GM12892 (cell line): Measurements from ENCODE around the gene ZFP36.

Experiments
- DNase-seq: peaks from one replicate; pipeline ENCODE4 v3.0.0; 2011; ENCODE audit not compliant: insufficient read length
- FAIRE-seq: peaks from 2 replicates; lab custom pipeline; 2011; peaks lifted over from hg19 to GRCh38; lab: Jason Lieb, UNC
- POLR2A ChIP-seq: IDR thresholded peaks from 2 replicates; pipeline ENCODE4 v1.6.1; 2011; ENCODE audit warnings: low read depth, low read length, control low read depth
- POLR2AphosphoS5 ChIP-seq: IDR thresholded peaks from 2 replicates; pipeline ENCODE4 v1.6.1; 2011; ENCODE audit warnings: low read depth, low read length, control low read depth
- TAF1 ChIP-seq: IDR thresholded peaks from 2 replicates; pipeline ENCODE4 v1.6.1; 2011; ENCODE audit warnings: low read depth, mild to moderate bottlenecking, control low read depth, low read length, borderline replicate concordance

The ZFP36 gene

GRCh38 chr19:39409208-39410016, 2.8 kb downstream of the ZFP36 start:
- DNase-seq: no peak
- TF ChIP-seq POLR2AphosphoS5 (peak; percentile 97), TAF1 (no peak), POLR2A (peak; percentile 87)
- peak; percentile 70 for FAIRE-seq

GRCh38 chr19:39410017-39410830, 3.6 kb downstream of the ZFP36 start:
- peak; percentile 93 for FAIRE-seq
- DNase-seq: no peak
- TF ChIP-seq POLR2AphosphoS5 (peak; percentile 95), POLR2A (peak; percentile 70; the same call in 1 of the 2 replicates), TAF1 (no peak)

- DNase-seq (no peak), FAIRE-seq (no peak)
- TF ChIP-seq TAF1 (no peak), POLR2A (no peak)
These were observed 4.1 kb downstream of the ZFP36 start for GRCh38 chr19:39410831-39411080.

GRCh38 chr19:39411081-39411831, 4.6 kb downstream of the ZFP36 start:
- no peak for TF ChIP-seq POLR2AphosphoS5
- TF ChIP-seq TAF1: no peak
- TF ChIP-seq POLR2A: peak; percentile 73; the same call in 1 of the 2 replicates
- FAIRE-seq (peak; percentile 85), DNase-seq (no peak)

- FAIRE-seq: peak; percentile 91
- no peak for TF ChIP-seq POLR2A
- TF ChIP-seq POLR2AphosphoS5: no peak
- TF ChIP-seq TAF1: no peak
- DNase-seq: no peak
These were observed 5.1 kb downstream of the ZFP36 start for GRCh38 chr19:39411832-39412099.

GRCh38 chr19:39412100-39412866, 5.6 kb downstream of the ZFP36 start, which contains the start of gene PLEKHG2:
PLEKHG2 (plus strand) TSS chr19:39412669; CDS start chr19:39414087, 1,418 bp downstream.
- FAIRE-seq: peak; percentile 53
- TF ChIP-seq TAF1 (no peak), POLR2A (peak; percentile 85), POLR2AphosphoS5 (peak; percentile 80)
- DNase-seq: peak; percentile 95

- DNase-seq (no peak), FAIRE-seq (no peak)
- TF ChIP-seq TAF1: no peak
- TF ChIP-seq POLR2AphosphoS5: no peak
- no peak for TF ChIP-seq POLR2A
These were observed 6.2 kb downstream of the ZFP36 start for GRCh38 chr19:39412867-39413271.

GRCh38 chr19:39413272-39413910, 6.7 kb downstream of the ZFP36 start:
- TF ChIP-seq POLR2A (peak; percentile 38; the same call in 1 of the 2 replicates), TAF1 (no peak)
- DNase-seq (no peak), FAIRE-seq (peak; percentile 65)

- DNase-seq (no peak), FAIRE-seq (no peak)
- TF ChIP-seq POLR2A: no peak
- TF ChIP-seq POLR2AphosphoS5: no peak
- TF ChIP-seq TAF1: no peak
These were observed 7.4 kb downstream of the ZFP36 start for GRCh38 chr19:39413911-39414608.

GRCh38 chr19:39415111-39416046, 8.7 kb downstream of the ZFP36 start:
- DNase-seq (no peak), FAIRE-seq (no peak)
- TF ChIP-seq TAF1 (no peak), POLR2A (no peak; the same call in 1 of the 2 replicates), POLR2AphosphoS5 (no peak)
